B cell (primary cell): ENCODE data around the gene TPRG1L.

ENCODE experiments used
- EZH2 ChIP-seq: IDR thresholded peaks from 2 replicates; pipeline ENCODE4 v1.6.1; 2012; ENCODE audit warnings: borderline replicate concordance, low read depth, mild to moderate bottlenecking, moderate library complexity, low read length; ENCODE audit not compliant: insufficient read depth, poor library complexity, severe bottlenecking
- TF ChIP-seq, protein P1 (sequence below): fragments of 200-600 bp; IDR thresholded peaks from one replicate; pipeline ENCODE4 v1.8.0; 2022; ENCODE audit warnings: antibody characterized with exemption, mild to moderate bottlenecking

DNA sequence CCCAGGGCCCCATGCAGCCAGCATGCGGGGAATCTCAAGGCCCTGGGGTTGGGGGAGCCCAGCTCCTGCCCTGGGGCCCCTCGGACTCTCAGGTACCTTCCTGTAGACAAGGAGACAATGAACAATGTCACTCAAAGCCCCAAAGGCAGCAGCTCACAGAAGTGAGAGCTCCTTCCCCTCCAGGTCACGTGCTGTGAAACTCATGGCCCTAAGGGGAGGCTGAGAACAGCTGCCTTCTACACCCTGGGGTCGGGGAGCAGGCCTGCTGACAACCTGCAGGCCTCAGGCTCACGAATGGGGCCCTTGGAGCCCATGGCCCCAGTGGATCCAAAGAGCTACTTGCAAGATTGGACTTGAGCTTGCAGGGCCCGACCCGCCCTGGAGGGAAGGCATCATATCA is 16.7 kb upstream of the TPRG1L start:
- TF ChIP-seq, protein P1, sequence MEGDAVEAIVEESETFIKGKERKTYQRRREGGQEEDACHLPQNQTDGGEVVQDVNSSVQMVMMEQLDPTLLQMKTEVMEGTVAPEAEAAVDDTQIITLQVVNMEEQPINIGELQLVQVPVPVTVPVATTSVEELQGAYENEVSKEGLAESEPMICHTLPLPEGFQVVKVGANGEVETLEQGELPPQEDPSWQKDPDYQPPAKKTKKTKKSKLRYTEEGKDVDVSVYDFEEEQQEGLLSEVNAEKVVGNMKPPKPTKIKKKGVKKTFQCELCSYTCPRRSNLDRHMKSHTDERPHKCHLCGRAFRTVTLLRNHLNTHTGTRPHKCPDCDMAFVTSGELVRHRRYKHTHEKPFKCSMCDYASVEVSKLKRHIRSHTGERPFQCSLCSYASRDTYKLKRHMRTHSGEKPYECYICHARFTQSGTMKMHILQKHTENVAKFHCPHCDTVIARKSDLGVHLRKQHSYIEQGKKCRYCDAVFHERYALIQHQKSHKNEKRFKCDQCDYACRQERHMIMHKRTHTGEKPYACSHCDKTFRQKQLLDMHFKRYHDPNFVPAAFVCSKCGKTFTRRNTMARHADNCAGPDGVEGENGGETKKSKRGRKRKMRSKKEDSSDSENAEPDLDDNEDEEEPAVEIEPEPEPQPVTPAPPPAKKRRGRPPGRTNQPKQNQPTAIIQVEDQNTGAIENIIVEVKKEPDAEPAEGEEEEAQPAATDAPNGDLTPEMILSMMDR = no peak
- TF ChIP-seq EZH2 = no peak
